ENCODE data around the gene MAGI1.

MAGI1 gene

GRCh38 chr3:65843732-65844131, 195.0 kb downstream of the MAGI1 start:
- no peak for DNase-seq (ENCODE audit: low read depth in 3 of 3)

DNA sequence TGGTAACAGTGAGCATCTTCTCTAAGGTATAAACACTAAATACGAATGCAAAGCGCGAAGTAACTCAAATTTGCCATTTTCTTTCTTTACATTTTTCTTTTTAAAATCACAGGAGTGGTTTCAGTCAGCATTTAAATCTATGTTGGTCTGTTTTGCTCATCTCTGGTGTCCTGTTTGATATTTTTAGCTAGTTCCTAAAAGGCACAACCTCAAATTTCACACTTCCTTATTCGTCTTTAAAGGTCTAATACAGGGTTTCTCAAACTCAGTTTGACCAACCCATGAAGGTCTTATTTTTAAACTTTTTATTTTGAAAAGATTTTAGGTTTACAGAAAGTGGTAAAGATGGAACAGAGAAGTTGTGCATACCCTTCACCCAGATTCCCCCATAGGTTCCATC, 201.1 kb downstream of the MAGI1 start:
- DNase-seq (ENCODE audit: low read depth in 3 of 3): no peak

- no peak for DNase-seq (ENCODE audit: low read depth in 3 of 3)
These were observed 202.7 kb downstream of the MAGI1 start for GRCh38 chr3:65836047-65836446.

DNA sequence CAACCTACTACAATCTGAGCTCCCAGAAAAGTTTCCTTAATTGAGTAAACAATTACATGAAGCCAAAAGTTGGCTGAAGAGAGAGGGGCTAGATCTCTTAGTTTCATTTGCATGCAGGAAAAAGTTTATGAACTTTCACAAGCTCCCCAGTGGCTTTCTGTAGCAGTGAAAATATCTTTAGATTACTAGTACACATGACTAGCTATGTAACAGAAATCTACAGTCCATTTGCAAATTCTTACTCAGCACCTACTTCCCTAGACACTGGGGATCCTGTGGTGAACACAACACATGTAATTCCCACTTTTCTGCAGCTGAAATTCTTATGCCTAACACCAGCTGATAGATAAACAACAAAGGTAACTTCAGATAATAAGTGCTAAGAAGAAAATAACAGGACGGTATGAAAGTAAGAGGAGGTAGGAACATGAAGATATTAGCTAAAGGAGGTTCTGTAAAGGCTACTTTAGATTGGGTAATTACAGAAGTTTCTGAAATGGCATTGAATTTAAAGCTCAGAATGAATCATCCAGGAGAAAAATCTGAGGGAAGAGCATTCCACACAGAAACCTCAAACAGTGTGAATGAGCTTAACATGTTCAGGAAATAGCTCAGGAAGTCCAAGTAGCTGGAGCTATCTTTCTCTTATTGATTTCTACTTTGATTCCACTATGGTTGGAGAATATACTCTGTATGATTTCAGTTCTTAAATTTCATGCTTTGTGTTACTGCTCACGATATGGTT, 204.8 kb downstream of the MAGI1 start:
- no peak for DNase-seq (ENCODE audit: low read depth in 3 of 3)

DNA sequence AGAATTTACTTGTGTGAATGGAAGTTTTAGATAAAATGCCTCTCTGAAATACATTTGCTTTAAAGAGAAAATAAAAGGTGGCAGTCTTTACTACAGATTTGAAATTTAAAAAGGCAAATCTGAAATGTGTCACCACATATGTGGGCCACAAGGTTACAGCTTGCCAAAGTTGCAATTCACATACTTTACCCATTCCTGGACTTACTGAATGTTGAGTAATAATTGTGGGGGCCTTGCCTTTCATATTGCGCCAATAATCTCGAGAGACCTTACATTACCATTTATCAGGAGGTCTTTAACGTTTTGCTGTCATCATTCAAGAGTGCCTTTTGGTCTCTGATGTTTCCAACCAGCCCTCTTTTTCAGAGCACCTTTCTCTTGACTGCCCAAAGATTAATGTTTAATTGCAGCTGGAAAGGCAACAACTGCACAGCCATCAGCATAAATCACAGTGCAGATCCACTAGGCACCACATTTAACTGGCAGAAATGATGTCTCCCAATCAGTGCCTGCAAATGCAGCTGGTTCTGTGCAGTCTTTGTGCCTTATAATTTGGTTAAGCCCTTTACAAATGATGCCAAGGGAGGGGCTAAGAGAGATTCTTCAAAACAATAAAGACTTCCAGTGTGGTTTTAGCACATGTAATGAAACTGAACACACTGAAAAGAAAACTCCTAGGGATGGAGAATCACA, 206.8 kb downstream of the MAGI1 start:
- DNase-seq (ENCODE audit: low read depth in 3 of 3): no peak

DNA sequence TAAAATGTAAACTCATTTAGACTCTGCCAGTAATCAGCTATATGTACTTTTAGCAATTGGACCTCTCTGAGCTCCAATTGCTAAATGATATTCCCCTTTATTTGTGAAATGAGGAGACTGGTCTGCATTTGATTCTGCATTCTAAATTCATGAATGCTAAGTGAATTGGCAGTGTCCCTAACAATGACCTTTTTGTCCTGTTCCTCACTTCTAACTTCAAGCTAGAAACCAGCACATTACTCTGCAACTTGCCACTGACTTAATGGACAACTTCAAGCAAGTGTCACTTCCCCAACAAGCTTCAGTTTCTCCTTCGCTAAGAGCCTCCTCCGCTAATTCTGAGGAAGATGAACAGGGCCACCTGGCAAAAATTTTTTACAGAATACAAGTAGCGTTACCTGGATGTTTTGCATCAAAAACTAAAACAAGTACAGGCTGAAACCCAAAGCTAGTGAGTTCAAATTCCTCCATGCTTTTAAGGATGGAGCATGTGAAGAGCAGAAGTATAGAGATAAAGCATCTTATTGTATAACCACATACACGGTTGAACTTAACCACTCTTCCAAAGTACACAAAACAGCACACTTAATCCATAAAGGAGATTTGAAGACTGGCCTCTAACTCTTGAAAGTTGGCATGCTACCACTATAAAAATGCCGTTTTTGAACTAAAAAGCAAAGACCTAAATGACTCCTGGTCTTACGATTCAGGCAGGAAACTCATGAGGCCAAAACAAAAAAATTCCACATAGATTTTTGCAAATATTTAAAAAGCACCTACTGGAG, 207.6 kb downstream of the MAGI1 start:
- DNase-seq (ENCODE audit: low read depth in 3 of 3): no peak

DNA sequence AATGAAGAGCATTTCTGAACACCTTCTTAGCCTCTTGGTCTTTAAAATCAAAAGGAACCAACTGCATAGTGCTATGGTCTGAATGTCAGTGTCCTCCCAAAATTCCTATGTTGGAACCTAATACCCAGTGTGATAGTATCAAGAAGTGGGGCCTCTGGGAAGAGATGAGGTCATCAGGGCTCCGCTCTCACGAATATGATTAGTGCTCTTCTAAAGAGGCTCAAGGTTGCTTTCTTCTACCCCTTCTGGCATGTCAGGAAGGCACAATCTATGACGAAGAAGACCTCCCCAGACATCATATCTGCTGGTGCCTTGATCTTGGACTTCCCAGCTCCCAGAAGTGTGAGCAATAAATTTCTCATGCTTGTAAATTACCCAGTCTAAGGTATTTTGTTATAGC, 209.5 kb downstream of the MAGI1 start:
- no peak for DNase-seq (ENCODE audit: low read depth in 3 of 3)

DNA sequence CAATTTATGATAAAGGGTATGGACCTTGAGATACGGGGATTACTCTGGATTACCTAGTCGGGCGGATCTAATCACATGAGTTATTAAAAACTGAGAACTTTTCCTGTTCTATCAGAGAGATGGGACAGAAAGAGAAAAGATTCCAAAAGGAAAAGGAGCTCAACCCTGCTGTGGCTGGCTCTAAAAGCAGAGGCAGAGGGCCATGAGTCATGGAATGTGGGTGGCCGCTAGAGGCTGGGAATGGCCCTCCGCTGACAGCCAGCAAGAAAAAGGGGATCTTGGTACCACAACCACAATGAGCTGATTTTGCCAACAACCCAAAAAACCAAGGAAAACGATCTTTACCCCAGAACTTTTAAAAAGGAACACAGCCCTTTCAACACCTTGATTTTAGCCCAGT, 210.0 kb downstream of the MAGI1 start:
- no peak for DNase-seq (ENCODE audit: low read depth in 3 of 3)

- no peak for DNase-seq (ENCODE audit: low read depth in 3 of 3)
These were observed 211.6 kb downstream of the MAGI1 start for GRCh38 chr3:65827076-65827475.

- DNase-seq (ENCODE audit: low read depth in 3 of 3): no peak
These were observed 214.6 kb downstream of the MAGI1 start for GRCh38 chr3:65824166-65824565.

- DNase-seq (ENCODE audit: low read depth in 3 of 3): no peak
These were observed 218.1 kb downstream of the MAGI1 start for GRCh38 chr3:65820600-65820999.

DNA sequence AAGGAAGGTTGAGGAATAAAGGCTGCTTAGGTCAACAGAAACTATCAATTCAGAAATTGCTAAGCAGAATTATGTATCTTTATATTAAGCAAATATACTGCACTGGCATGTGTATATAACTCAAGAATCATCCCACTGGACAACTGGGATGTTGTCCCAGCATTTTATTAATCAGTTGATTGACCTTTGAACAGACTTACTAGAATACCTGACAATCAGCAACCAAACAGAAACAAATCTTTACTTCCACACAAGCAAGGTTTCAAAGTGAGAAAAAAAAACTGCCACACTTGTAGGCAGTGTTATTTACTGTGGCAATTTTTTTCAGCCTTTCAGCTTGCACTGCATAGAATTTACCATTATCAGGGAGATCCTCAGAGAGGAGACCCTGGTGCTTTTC, 218.8 kb downstream of the MAGI1 start:
- DNase-seq (ENCODE audit: low read depth in 3 of 3): no peak

DNA sequence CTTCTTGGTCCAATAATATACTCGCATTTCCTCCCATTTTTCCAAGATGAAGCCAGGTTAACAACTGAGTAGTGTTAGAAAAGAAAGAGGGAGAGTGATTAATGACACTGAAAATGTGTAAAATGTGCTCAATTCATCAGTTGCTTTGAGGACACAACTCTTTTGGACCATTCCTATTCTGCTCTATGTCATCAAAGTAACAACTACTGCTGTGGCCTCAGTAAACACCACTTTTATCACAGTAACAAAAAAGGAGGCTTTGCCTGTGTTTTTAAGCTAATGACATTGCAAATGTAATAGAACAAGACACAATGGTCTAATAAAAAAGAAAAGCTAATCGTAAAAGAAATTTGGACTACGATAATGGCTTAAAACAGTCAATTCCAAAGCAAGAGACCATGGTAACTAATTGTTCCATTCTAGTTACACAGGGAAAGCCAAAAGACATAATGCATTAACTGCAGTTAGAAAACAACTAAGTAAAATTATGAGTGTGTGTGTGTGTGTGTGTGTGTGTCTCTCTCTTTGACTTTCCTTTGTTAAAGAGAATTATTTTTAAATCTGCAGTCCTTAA, 221.1 kb downstream of the MAGI1 start:
- DNase-seq (ENCODE audit: low read depth in 3 of 3): no peak

- no peak for DNase-seq (ENCODE audit: low read depth in 3 of 3)
These were observed 222.5 kb downstream of the MAGI1 start for GRCh38 chr3:65816208-65816607.

DNA sequence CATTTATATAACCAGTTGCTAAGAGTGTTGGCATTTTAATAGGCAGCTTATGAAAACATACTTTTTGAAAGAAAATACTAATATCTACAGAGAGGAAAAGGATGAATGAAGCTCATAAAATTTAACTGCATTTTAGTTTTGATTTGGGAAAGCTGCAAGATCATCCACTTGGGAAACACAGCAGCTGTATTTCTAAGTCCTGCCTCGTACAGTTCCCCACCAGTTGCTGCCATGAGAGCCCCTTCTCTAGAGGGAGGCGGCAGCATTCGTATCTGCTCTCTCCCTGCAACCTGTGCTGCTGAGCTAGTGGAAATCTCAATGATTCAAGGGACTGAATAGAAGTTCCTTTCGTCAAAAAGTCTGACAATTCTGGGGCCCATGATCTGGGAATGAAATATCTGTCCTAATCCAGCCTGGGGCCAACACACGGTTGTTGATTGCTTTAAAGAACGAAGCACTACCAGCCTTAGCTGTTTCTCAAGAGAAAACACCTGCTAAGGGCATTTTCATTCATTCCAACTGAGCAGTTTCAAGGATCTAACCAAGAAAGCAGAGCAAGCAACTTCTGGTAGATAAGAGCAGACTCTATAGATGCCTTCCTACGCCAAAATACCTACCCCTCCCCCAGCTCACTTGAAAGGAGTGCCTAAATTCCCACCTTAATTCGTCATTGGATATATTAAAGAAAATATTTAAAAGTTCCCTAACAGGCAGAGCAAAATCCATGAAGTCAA, 223.7 kb downstream of the MAGI1 start:
- no peak for DNase-seq (ENCODE audit: low read depth in 3 of 3)

GRCh38 chr3:65811892-65812291, 226.8 kb downstream of the MAGI1 start:
- no peak for DNase-seq (ENCODE audit: low read depth in 3 of 3)

GRCh38 chr3:65811086-65811761, 227.5 kb downstream of the MAGI1 start:
- no peak for DNase-seq (ENCODE audit: low read depth in 3 of 3)

DNA sequence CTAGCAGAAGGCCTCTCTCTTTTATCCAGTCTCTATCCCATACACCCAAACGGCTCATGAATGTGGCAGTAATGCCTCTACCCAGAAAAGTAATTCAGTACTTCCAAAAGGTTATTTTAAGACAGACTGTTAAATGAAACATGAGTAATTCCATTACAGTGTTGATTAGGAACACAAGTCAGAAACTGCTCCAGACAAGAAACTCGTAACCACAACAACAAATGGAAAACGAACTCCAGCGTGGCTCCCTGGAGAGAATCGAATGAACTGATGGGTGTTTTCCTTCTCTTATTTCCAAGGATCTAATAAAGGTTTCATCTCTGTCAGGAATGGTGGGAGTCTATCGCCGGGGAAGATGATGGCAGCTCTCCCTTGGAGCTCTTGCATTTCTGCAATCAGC, 228.4 kb downstream of the MAGI1 start:
- no peak for DNase-seq (ENCODE audit: low read depth in 3 of 3)

DNA sequence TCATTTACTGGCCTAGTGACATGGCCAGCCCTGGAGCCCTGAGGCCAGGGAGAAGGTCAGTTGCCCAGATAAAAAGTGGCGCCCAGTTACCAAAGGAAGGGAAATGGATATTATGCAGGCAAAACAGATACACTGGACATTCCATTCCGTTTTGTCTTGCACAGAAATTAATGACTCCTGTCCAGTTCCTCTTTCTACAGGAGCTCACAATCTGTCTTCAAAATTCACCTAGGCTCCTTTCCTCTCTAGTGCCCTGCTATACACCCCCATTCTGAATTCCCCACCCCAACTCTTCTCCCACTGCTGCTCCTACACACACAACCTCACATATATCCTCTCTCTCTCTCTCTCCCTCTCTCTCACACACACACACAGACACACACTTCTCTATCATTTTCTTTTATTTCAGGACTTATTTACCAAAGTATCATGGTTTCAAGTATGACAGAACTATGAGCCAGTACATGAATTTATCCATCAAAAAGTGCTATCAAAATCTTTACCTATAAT, 229.0 kb downstream of the MAGI1 start:
- DNase-seq (ENCODE audit: low read depth in 3 of 3): no peak

- DNase-seq (ENCODE audit: low read depth in 3 of 3): no peak
These were observed 229.9 kb downstream of the MAGI1 start for GRCh38 chr3:65808824-65809223.

- no peak for DNase-seq (ENCODE audit: low read depth in 3 of 3)
These were observed 230.3 kb downstream of the MAGI1 start for GRCh38 chr3:65808407-65808806.
